Mesothelial cell of epicardium (in vitro differentiated cells): ENCODE results near the gene LOXL4. TPM values are rescaled to one million over a fixed set of nuclear protein-coding genes. Genes with fewer than 3 reads are reported as not detected.

Experiments used
- DNase-seq, 2 experiments: peaks; one replicate each; pipeline ENCODE4 v3.0.0; 2021; ENCODE audit warnings: low spot score in 2 of 2; ENCODE audit not compliant: unreplicated experiment in 2 of 2
- H3K27ac Mint-ChIP-seq: 2 replicates; pipeline ENCODE4 v1.8.0; 2021; ENCODE audit warnings: mixed read lengths
- H3K27me3 Mint-ChIP-seq: 2 replicates; pipeline ENCODE4 v1.8.0; 2021; ENCODE audit warnings: low read depth, mixed read lengths
- H3K36me3 Mint-ChIP-seq: 2 replicates; pipeline ENCODE4 v1.8.0; 2021; ENCODE audit warnings: mixed read lengths
- H3K4me1 Mint-ChIP-seq: 2 replicates; pipeline ENCODE4 v1.8.0; 2021; ENCODE audit warnings: mixed read lengths
- H3K4me3 Mint-ChIP-seq: 2 replicates; pipeline ENCODE4 v1.8.0; 2021; ENCODE audit warnings: mild to moderate bottlenecking, moderate library complexity, mixed read lengths
- H3K9me3 Mint-ChIP-seq: 2 replicates; pipeline ENCODE4 v1.8.0; 2021; ENCODE audit warnings: mixed read lengths
- total RNA-seq: library from RNA; stranded (reverse); gene quantifications from 3 replicates; pipeline ENCODE4 v1.2.1, GENCODE V29; 2021
- TF ChIP-seq, protein P1 (sequence below): fragments of 200-600 bp; sonication (generic); IDR thresholded peaks from one replicate; pipeline ENCODE4 v1.5.0; 2021; ENCODE audit warnings: antibody characterized with exemption; ENCODE audit not compliant: unreplicated experiment

The LOXL4 gene
- total RNA-seq, 1 donor from 2014 or later, result 7.9 TPM

DNA sequence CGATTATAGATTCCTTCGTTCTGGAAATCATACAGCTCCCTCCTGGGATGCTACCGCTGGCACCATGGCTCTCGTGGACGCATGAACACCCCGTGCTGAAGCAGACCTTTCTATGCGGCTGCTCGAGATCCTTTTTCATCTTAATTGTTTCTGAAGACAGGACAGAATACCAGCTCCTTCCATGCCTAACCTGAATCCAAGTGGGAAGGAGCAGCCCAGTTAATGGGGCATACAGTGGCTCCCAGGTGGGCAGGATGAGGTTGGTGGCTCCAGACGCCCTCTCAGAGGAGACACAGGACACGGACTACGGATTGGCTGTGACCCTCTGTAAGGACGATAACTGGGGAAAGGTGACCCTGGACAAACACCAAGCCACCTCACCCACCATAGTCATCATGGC is 18.4 kb upstream of the LOXL4 start:
- no peak overlapping the region for H3K27ac Mint-ChIP-seq
- no peak overlapping the region for H3K4me3 Mint-ChIP-seq
- H3K4me1 Mint-ChIP-seq, result no peaks in the 10 kb centered on the region
- peaks cover 3% of the 10 kb centered on the region for H3K9me3 Mint-ChIP-seq
- peaks cover 40% of the 10 kb centered on the region for H3K27me3 Mint-ChIP-seq
- H3K36me3 Mint-ChIP-seq, result no peaks in the 10 kb centered on the region
- TF ChIP-seq, protein P1, sequence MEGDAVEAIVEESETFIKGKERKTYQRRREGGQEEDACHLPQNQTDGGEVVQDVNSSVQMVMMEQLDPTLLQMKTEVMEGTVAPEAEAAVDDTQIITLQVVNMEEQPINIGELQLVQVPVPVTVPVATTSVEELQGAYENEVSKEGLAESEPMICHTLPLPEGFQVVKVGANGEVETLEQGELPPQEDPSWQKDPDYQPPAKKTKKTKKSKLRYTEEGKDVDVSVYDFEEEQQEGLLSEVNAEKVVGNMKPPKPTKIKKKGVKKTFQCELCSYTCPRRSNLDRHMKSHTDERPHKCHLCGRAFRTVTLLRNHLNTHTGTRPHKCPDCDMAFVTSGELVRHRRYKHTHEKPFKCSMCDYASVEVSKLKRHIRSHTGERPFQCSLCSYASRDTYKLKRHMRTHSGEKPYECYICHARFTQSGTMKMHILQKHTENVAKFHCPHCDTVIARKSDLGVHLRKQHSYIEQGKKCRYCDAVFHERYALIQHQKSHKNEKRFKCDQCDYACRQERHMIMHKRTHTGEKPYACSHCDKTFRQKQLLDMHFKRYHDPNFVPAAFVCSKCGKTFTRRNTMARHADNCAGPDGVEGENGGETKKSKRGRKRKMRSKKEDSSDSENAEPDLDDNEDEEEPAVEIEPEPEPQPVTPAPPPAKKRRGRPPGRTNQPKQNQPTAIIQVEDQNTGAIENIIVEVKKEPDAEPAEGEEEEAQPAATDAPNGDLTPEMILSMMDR, result no peak
- DNase-seq, result peak in 1 of 2 experiments; percentile 14

DNA sequence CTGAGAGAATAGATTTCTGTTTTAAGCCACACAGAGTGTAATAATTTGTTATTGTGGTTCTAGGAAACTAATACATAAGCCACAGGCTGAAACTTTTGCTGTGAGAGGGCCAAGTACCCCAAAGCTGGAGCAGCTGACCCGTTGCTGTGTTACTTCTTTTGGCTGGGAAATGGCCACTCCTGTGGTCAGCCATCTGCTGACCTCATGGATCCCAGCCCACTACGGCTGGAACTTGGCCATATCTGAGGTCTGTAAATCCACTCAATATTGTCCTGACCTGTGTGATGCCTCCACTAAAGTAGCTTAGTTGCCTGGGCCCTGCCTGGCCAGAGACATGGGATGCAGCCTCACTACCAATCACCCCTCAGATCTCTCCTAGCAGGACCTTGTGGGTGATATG is 17.4 kb upstream of the LOXL4 start:
- H3K4me3 Mint-ChIP-seq, result no peak overlapping the region
- H3K27me3 Mint-ChIP-seq, result peaks cover 39% of the 10 kb centered on the region
- no peak overlapping the region for H3K27ac Mint-ChIP-seq
- TF ChIP-seq, protein P1, result no peak
- H3K4me1 Mint-ChIP-seq, result no peaks in the 10 kb centered on the region
- no peaks in the 10 kb centered on the region for H3K36me3 Mint-ChIP-seq
- H3K9me3 Mint-ChIP-seq, result peaks cover 10% of the 10 kb centered on the region
- DNase-seq, result peak in 1 of 2 experiments; percentile 26

DNA sequence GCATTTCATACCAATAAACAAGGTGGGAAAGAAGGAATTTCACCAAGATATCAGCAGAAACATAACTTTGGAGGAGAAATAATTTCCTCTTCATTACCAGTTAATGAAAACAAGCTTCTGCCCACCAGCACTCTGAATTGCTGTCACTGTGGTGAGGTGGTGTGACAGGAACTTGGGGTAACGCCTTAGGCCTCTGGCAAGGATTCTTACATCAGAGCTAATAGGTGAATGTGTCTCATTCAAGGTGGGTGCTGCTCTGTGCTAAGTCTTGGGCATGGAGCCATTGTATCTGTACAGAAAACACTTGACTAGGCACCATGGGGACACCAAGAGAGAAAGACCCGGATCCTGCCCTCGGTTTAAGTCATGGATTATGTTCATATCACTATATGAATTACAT is 8.3 kb upstream of the LOXL4 start:
- no peak overlapping the region for H3K4me3 Mint-ChIP-seq
- TF ChIP-seq, protein P1, result no peak
- no peak for DNase-seq
- H3K27me3 Mint-ChIP-seq, result peaks cover 32% of the 10 kb centered on the region
- H3K4me1 Mint-ChIP-seq, result peaks cover 11% of the 10 kb centered on the region
- peaks cover 6% of the 10 kb centered on the region for H3K9me3 Mint-ChIP-seq
- no peaks in the 10 kb centered on the region for H3K36me3 Mint-ChIP-seq
- H3K27ac Mint-ChIP-seq, result no peak overlapping the region

DNA sequence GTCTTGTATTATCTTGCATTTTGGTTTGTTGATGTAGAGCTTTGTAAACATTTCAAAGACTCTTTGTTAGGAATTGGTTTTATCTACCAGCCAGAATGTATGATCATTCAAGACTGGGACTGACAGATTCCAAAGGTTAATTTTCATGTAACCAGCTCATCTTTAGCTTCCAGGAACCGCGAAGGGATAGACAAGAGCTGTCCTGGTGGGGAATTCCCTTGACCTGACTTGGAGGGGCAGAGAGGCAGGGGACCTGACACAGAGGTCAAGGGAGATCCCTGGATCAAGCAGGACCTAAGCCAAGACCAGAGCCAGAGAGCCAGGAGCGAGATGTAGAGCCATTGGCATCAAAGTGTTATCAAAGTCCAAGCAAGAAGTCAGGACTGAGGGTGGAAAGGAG is 6.6 kb upstream of the LOXL4 start:
- Mint-ChIP-seq H3K36me3 (no peaks in the 10 kb centered on the region), H3K27ac (no peak overlapping the region), H3K4me1 (peaks cover 20% of the 10 kb centered on the region), H3K27me3 (peaks cover 17% of the 10 kb centered on the region), H3K4me3 (no peak overlapping the region), H3K9me3 (no peaks in the 10 kb centered on the region)
- no peak for DNase-seq
- TF ChIP-seq, protein P1, result no peak

DNA sequence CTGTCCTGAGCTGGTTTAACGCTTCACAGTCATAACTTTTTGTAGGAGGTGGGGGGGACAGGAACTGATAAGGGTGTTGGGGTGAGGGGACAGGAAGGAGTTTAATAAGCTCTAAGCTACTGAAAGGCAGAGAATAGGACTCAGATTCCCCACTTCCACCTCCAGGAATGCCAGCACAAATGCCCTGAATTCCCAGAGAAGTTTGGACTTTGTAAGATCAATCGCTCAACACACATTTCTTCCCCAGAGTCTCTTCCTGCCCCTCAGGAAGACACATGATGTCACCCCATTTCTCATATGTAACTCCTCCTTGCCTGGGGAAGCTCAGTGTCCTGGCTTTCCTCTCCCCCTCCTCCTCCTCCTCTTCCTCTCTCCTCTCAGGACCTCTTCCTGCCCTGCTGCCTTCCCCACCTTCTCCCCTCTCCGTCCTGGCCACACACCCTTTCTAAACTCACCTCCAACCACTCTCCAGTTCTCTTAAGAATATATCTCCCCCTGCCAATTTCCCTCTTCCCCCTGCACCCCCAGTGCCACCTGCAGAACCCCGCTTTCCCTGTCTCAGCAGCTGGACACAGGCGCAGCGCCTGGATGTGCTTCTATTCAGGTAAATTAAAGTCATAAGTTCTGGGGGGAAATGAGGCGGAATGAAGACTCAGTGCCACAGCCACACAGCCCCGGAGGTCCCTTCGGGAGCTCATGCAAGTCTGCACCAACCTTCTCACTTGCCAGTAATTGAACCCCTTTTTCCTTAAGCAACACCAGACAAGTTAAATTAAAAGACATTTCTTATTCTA is 5.3 kb upstream of the LOXL4 start:
- Mint-ChIP-seq H3K27ac (no peak overlapping the region), H3K9me3 (no peaks in the 10 kb centered on the region), H3K36me3 (no peaks in the 10 kb centered on the region), H3K4me1 (peaks cover 28% of the 10 kb centered on the region), H3K4me3 (no peak overlapping the region), H3K27me3 (peaks cover 9% of the 10 kb centered on the region)
- TF ChIP-seq, protein P1, result no peak
- DNase-seq, result no peak
